ENCODE data around the gene PDZRN3.

PDZRN3 gene

GRCh38 chr3:73624017-73624820 lies 522 bp downstream of the PDZRN3 start:
- Histone ChIP-seq H3K9ac (ENCODE audit: low read depth in 1 of 2, low read length in 2 of 2) (peak overlapping the region; percentile 35 to 56), H3K9me3 (ENCODE audit: control insufficient read depth in 1 of 2, low read length in 2 of 2) (no peaks in the 10 kb centered on the region), H3K4me1 (ENCODE audit: control insufficient read depth in 1 of 2, insufficient read depth in 2 of 2, low read length in 2 of 2) (peaks cover 13 to 20% of the 10 kb centered on the region in 2 donors), H3K27me3 (ENCODE audit: control insufficient read depth in 1 of 2, insufficient read depth in 2 of 2, low read length in 2 of 2) (no peaks in the 10 kb centered on the region), H3K36me3 (ENCODE audit: control insufficient read depth in 1 of 2, insufficient read depth in 2 of 2, low read length in 2 of 2) (no peaks in the 10 kb centered on the region), H3K4me3 (ENCODE audit: low read depth in 1 of 2, low read length in 2 of 2) (peak overlapping the region; percentile 77), H3K27ac (ENCODE audit: low read depth, low read length) (no peak overlapping the region)

- H3K9ac ChIP-seq (ENCODE audit: low read depth in 1 of 2, low read length in 2 of 2): peak overlapping the region; percentile 35
- no peak overlapping the region for H3K27ac ChIP-seq (ENCODE audit: low read depth, low read length)
- peaks cover 13 to 20% of the 10 kb centered on the region in 2 donors for H3K4me1 ChIP-seq (ENCODE audit: control insufficient read depth in 1 of 2, insufficient read depth in 2 of 2, low read length in 2 of 2)
- H3K4me3 ChIP-seq (ENCODE audit: low read depth in 1 of 2, low read length in 2 of 2): peak overlapping the region; percentile 77
- H3K9me3 ChIP-seq (ENCODE audit: control insufficient read depth in 1 of 2, low read length in 2 of 2): no peaks in the 10 kb centered on the region
- no peaks in the 10 kb centered on the region for H3K36me3 ChIP-seq (ENCODE audit: control insufficient read depth in 1 of 2, insufficient read depth in 2 of 2, low read length in 2 of 2)
- no peaks in the 10 kb centered on the region for H3K27me3 ChIP-seq (ENCODE audit: control insufficient read depth in 1 of 2, insufficient read depth in 2 of 2, low read length in 2 of 2)
Measured at GRCh38 chr3:73623346-73623745, 1.4 kb downstream of the PDZRN3 start.

- Histone ChIP-seq H3K9ac (ENCODE audit: low read depth in 1 of 2, low read length in 2 of 2) (peak overlapping the region; percentile 15 to 55), H3K27me3 (ENCODE audit: control insufficient read depth in 1 of 2, insufficient read depth in 2 of 2, low read length in 2 of 2) (no peaks in the 10 kb centered on the region), H3K27ac (ENCODE audit: low read depth, low read length) (no peak overlapping the region), H3K4me1 (ENCODE audit: control insufficient read depth in 1 of 2, insufficient read depth in 2 of 2, low read length in 2 of 2) (peaks cover 13 to 20% of the 10 kb centered on the region in 2 donors), H3K9me3 (ENCODE audit: control insufficient read depth in 1 of 2, low read length in 2 of 2) (no peaks in the 10 kb centered on the region), H3K4me3 (ENCODE audit: low read depth in 1 of 2, low read length in 2 of 2) (peak overlapping the region; percentile 77), H3K36me3 (ENCODE audit: control insufficient read depth in 1 of 2, insufficient read depth in 2 of 2, low read length in 2 of 2) (no peaks in the 10 kb centered on the region)
Measured at GRCh38 chr3:73622091-73622805, 2.5 kb downstream of the PDZRN3 start.

- no peaks in the 10 kb centered on the region for H3K9me3 ChIP-seq (ENCODE audit: control insufficient read depth in 1 of 2, low read length in 2 of 2)
- H3K27ac ChIP-seq (ENCODE audit: low read depth, low read length): no peak overlapping the region
- H3K4me3 ChIP-seq (ENCODE audit: low read depth in 1 of 2, low read length in 2 of 2): peak overlapping the region; percentile 77
- peak overlapping the region in 1 of 2 donors; percentile 55 for H3K9ac ChIP-seq (ENCODE audit: low read depth in 1 of 2, low read length in 2 of 2)
- no peaks in the 10 kb centered on the region for H3K27me3 ChIP-seq (ENCODE audit: control insufficient read depth in 1 of 2, insufficient read depth in 2 of 2, low read length in 2 of 2)
- peaks cover 13 to 20% of the 10 kb centered on the region in 2 donors for H3K4me1 ChIP-seq (ENCODE audit: control insufficient read depth in 1 of 2, insufficient read depth in 2 of 2, low read length in 2 of 2)
- H3K36me3 ChIP-seq (ENCODE audit: control insufficient read depth in 1 of 2, insufficient read depth in 2 of 2, low read length in 2 of 2): no peaks in the 10 kb centered on the region
Measured at GRCh38 chr3:73621388-73621787, 3.4 kb downstream of the PDZRN3 start.

- Histone ChIP-seq H3K36me3 (ENCODE audit: control insufficient read depth in 1 of 2, insufficient read depth in 2 of 2, low read length in 2 of 2) (no peaks in the 10 kb centered on the region), H3K27ac (ENCODE audit: low read depth, low read length) (no peak overlapping the region), H3K9ac (ENCODE audit: low read depth in 1 of 2, low read length in 2 of 2) (no peak overlapping the region), H3K4me1 (ENCODE audit: control insufficient read depth in 1 of 2, insufficient read depth in 2 of 2, low read length in 2 of 2) (peaks cover 9 to 20% of the 10 kb centered on the region in 2 donors), H3K27me3 (ENCODE audit: control insufficient read depth in 1 of 2, insufficient read depth in 2 of 2, low read length in 2 of 2) (no peaks in the 10 kb centered on the region), H3K4me3 (ENCODE audit: low read depth in 1 of 2, low read length in 2 of 2) (no peak overlapping the region), H3K9me3 (ENCODE audit: control insufficient read depth in 1 of 2, low read length in 2 of 2) (no peaks in the 10 kb centered on the region)
Measured at GRCh38 chr3:73618461-73618860, 6.3 kb downstream of the PDZRN3 start.

GRCh38 chr3:73616056-73616455 lies 8.7 kb downstream of the PDZRN3 start:
- H3K4me1 ChIP-seq (ENCODE audit: control insufficient read depth in 1 of 2, insufficient read depth in 2 of 2, low read length in 2 of 2): peaks cover 0 to 7% of the 10 kb centered on the region in 2 donors
- no peaks in the 10 kb centered on the region for H3K9me3 ChIP-seq (ENCODE audit: control insufficient read depth in 1 of 2, low read length in 2 of 2)
- no peak overlapping the region for H3K4me3 ChIP-seq (ENCODE audit: low read depth in 1 of 2, low read length in 2 of 2)
- no peak overlapping the region for H3K9ac ChIP-seq (ENCODE audit: low read depth in 1 of 2, low read length in 2 of 2)
- no peak overlapping the region for H3K27ac ChIP-seq (ENCODE audit: low read depth, low read length)
- H3K36me3 ChIP-seq (ENCODE audit: control insufficient read depth in 1 of 2, insufficient read depth in 2 of 2, low read length in 2 of 2): no peaks in the 10 kb centered on the region
- H3K27me3 ChIP-seq (ENCODE audit: control insufficient read depth in 1 of 2, insufficient read depth in 2 of 2, low read length in 2 of 2): no peaks in the 10 kb centered on the region

GRCh38 chr3:73614419-73614818 lies 10.3 kb downstream of the PDZRN3 start:
- Histone ChIP-seq H3K27ac (ENCODE audit: low read depth, low read length) (no peak overlapping the region), H3K27me3 (ENCODE audit: control insufficient read depth in 1 of 2, insufficient read depth in 2 of 2, low read length in 2 of 2) (no peaks in the 10 kb centered on the region), H3K9ac (ENCODE audit: low read depth in 1 of 2, low read length in 2 of 2) (no peak overlapping the region), H3K36me3 (ENCODE audit: control insufficient read depth in 1 of 2, insufficient read depth in 2 of 2, low read length in 2 of 2) (no peaks in the 10 kb centered on the region), H3K4me1 (ENCODE audit: control insufficient read depth in 1 of 2, insufficient read depth in 2 of 2, low read length in 2 of 2) (peaks cover 2 to 5% of the 10 kb centered on the region in 2 donors), H3K4me3 (ENCODE audit: low read depth in 1 of 2, low read length in 2 of 2) (no peak overlapping the region), H3K9me3 (ENCODE audit: control insufficient read depth in 1 of 2, low read length in 2 of 2) (no peaks in the 10 kb centered on the region)

- Histone ChIP-seq H3K9ac (ENCODE audit: low read depth in 1 of 2, low read length in 2 of 2) (no peak overlapping the region), H3K27ac (ENCODE audit: low read depth, low read length) (no peak overlapping the region), H3K4me1 (ENCODE audit: control insufficient read depth in 1 of 2, insufficient read depth in 2 of 2, low read length in 2 of 2) (peaks cover 5 to 11% of the 10 kb centered on the region in 2 donors), H3K9me3 (ENCODE audit: control insufficient read depth in 1 of 2, low read length in 2 of 2) (no peaks in the 10 kb centered on the region), H3K36me3 (ENCODE audit: control insufficient read depth in 1 of 2, insufficient read depth in 2 of 2, low read length in 2 of 2) (no peaks in the 10 kb centered on the region), H3K27me3 (ENCODE audit: control insufficient read depth in 1 of 2, insufficient read depth in 2 of 2, low read length in 2 of 2) (no peaks in the 10 kb centered on the region), H3K4me3 (ENCODE audit: low read depth in 1 of 2, low read length in 2 of 2) (no peak overlapping the region)
Measured at GRCh38 chr3:73611176-73611575, 13.6 kb downstream of the PDZRN3 start.

GRCh38 chr3:73610493-73610892 lies 14.2 kb downstream of the PDZRN3 start:
- no peak overlapping the region for H3K4me3 ChIP-seq (ENCODE audit: low read depth in 1 of 2, low read length in 2 of 2)
- H3K9me3 ChIP-seq (ENCODE audit: control insufficient read depth in 1 of 2, low read length in 2 of 2): no peaks in the 10 kb centered on the region
- H3K27ac ChIP-seq (ENCODE audit: low read depth, low read length): no peak overlapping the region
- H3K9ac ChIP-seq (ENCODE audit: low read depth in 1 of 2, low read length in 2 of 2): no peak overlapping the region
- H3K4me1 ChIP-seq (ENCODE audit: control insufficient read depth in 1 of 2, insufficient read depth in 2 of 2, low read length in 2 of 2): peaks cover 5 to 11% of the 10 kb centered on the region in 2 donors
- H3K27me3 ChIP-seq (ENCODE audit: control insufficient read depth in 1 of 2, insufficient read depth in 2 of 2, low read length in 2 of 2): no peaks in the 10 kb centered on the region
- no peaks in the 10 kb centered on the region for H3K36me3 ChIP-seq (ENCODE audit: control insufficient read depth in 1 of 2, insufficient read depth in 2 of 2, low read length in 2 of 2)

- Histone ChIP-seq H3K9ac (ENCODE audit: low read depth in 1 of 2, low read length in 2 of 2) (no peak overlapping the region), H3K4me3 (ENCODE audit: low read depth in 1 of 2, low read length in 2 of 2) (no peak overlapping the region)
Measured at GRCh38 chr3:73609655-73610054, 15.1 kb downstream of the PDZRN3 start.

More at GRCh38 chr3:73609655-73610054, 15.1 kb downstream of the PDZRN3 start:
- Histone ChIP-seq H3K4me1 (ENCODE audit: control insufficient read depth in 1 of 2, insufficient read depth in 2 of 2, low read length in 2 of 2) (peaks cover 5 to 11% of the 10 kb centered on the region in 2 donors), H3K36me3 (ENCODE audit: control insufficient read depth in 1 of 2, insufficient read depth in 2 of 2, low read length in 2 of 2) (no peaks in the 10 kb centered on the region), H3K27ac (ENCODE audit: low read depth, low read length) (no peak overlapping the region), H3K27me3 (ENCODE audit: control insufficient read depth in 1 of 2, insufficient read depth in 2 of 2, low read length in 2 of 2) (no peaks in the 10 kb centered on the region), H3K9me3 (ENCODE audit: control insufficient read depth in 1 of 2, low read length in 2 of 2) (no peaks in the 10 kb centered on the region)

Data from duodenal mucosa (tissue), 2 donors.